Esophagus squamous epithelium (tissue), 4 donors: ENCODE results near the gene CAMTA1.

Experiments
- POLR2A ChIP-seq, 4 donors: fragments of 450-650 bp; IDR thresholded peaks; one replicate each; pipeline ENCODE4 v1.6.1; 2017; ENCODE audit warnings: antibody characterized with exemption in 4 of 4, mild to moderate bottlenecking in 4 of 4, moderate library complexity in 3 of 4
- TF ChIP-seq, protein P1 (sequence below), 6 experiments: fragments of 450-650 bp in 4 of 6; fragments of 200-600 bp in 2 of 6; sonication (generic) in 2 of 6; IDR thresholded peaks; one replicate each; pipeline ENCODE4 v1.5.1; 2016 to 2019; ENCODE audit warnings: antibody characterized with exemption in 6 of 6, mild to moderate bottlenecking in 4 of 6, moderate library complexity in 4 of 6

DNA sequence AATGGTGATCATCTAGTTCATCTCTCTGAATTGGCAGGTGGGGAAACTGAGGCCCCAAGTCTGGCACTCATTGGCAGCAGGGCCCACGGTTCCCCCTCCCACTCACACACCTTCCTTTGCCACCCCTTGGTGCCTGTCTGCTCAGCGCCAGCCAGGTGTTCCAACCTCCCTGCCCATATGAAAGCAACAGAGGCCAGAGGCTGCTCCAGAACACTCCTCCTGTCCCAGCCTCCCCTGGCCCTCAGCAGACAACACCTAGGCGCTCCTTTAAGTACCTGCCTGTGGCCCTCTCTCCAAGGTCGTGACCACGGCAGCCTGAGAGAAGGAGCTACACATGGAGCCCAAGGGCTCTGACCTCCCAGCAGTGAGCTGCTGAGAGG, 623.5 kb downstream of the CAMTA1 start:
- TF ChIP-seq, protein P1, sequence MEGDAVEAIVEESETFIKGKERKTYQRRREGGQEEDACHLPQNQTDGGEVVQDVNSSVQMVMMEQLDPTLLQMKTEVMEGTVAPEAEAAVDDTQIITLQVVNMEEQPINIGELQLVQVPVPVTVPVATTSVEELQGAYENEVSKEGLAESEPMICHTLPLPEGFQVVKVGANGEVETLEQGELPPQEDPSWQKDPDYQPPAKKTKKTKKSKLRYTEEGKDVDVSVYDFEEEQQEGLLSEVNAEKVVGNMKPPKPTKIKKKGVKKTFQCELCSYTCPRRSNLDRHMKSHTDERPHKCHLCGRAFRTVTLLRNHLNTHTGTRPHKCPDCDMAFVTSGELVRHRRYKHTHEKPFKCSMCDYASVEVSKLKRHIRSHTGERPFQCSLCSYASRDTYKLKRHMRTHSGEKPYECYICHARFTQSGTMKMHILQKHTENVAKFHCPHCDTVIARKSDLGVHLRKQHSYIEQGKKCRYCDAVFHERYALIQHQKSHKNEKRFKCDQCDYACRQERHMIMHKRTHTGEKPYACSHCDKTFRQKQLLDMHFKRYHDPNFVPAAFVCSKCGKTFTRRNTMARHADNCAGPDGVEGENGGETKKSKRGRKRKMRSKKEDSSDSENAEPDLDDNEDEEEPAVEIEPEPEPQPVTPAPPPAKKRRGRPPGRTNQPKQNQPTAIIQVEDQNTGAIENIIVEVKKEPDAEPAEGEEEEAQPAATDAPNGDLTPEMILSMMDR (IDR thresholded peaks at IDR 0.05): no peak
- no peak for TF ChIP-seq POLR2A (IDR thresholded peaks at IDR 0.05)
